ENCODE data around the gene KYNU.

DNA sequence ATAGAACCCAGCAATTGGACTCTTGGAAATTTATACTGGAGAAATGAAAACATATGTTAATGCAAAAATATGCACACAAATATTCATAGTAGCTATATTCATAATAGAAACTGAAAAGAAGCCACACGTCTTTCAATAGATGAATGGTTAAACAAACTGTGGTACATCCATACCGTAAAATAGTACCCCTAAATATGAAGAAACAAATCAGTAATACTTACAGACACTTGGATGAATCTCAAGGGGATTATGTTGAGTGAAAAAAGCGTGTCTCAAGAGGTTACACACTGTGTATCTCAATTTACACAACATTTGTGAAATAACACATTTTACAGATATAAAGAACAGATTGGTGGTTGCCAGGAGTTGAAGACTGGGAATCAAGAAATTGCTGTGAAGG lies 190.6 kb downstream of the KYNU start:
- TF ChIP-seq POLR2AphosphoS5 (IDR thresholded peaks at IDR 0.05; ENCODE audit: low read depth, low read length): no peak
- no peak for TF ChIP-seq REST (IDR thresholded peaks at IDR 0.05; ENCODE audit: insufficient read depth in 1 of 2, low read depth in 2 of 2, low read length in 2 of 2)
- no peak for TF ChIP-seq TAF1 (IDR thresholded peaks at IDR 0.05; ENCODE audit: borderline replicate concordance, insufficient read depth, low read length)
- no peak for TF ChIP-seq SIN3A (IDR thresholded peaks at IDR 0.05; ENCODE audit: borderline replicate concordance, insufficient read depth, low read length)
- TF ChIP-seq FOXP2 (optimal IDR thresholded peaks at IDR 0.05; ENCODE audit: borderline replicate concordance, extremely low read depth, extremely low read length, insufficient read depth): no peak

Data from PFSK-1 (cell line).